Stomach (tissue), 9 donors: Measurements from ENCODE around the gene RHCG. TPM values are rescaled to one million over a fixed set of nuclear protein-coding genes. Genes with fewer than 3 reads are reported as not detected.

Experiments used
- DNase-seq, 2 donors: peaks; one replicate each; pipeline versions ENCODE4 v3.0.0 to v3.0.0-alpha.2; 2013 to 2019
- H3K27ac ChIP-seq, 5 donors: fragments of 200-600 bp in 4 of 5; sonication (generic) in 4 of 5; one replicate each; pipeline ENCODE4 v1.5.1; 2013 to 2019; ENCODE audit warnings: mild to moderate bottlenecking in 1 of 5, moderate library complexity in 1 of 5
- H3K27me3 ChIP-seq, 3 donors: fragments of 200-600 bp; sonication (generic); one replicate each; pipeline ENCODE4 v1.5.1; 2017 to 2019; ENCODE audit warnings: mixed run types in 1 of 3
- H3K36me3 ChIP-seq, 4 donors: fragments of 200-600 bp; sonication (generic); 1 replicate in 3 of 4; 2 replicates in 1 of 4; pipeline ENCODE4 v1.5.1; 2016 to 2019
- H3K4me1 ChIP-seq, 4 donors: fragments of 200-600 bp; sonication (generic); one replicate each; pipeline ENCODE4 v1.5.1; 2016 to 2019
- H3K4me3 ChIP-seq, 4 donors: fragments of 200-600 bp; sonication (generic) in 3 of 4; one replicate each; pipeline ENCODE4 v1.5.1; 2016 to 2019; ENCODE audit warnings: mild to moderate bottlenecking in 1 of 4
- H3K9me3 ChIP-seq, 4 donors: fragments of 200-600 bp; sonication (generic); one replicate each; pipeline ENCODE4 v1.5.1; 2016 to 2019
- EP300 ChIP-seq: sonication (generic); formaldehyde crosslinking; IDR thresholded peaks from one replicate; pipeline ENCODE4 v1.6.1; 2017; ENCODE audit warnings: antibody characterized with exemption
- POLR2A ChIP-seq, 4 donors: fragments of 450-650 bp; IDR thresholded peaks; one replicate each; pipeline ENCODE4 v1.6.1; 2016; ENCODE audit warnings: antibody characterized with exemption in 4 of 4, control low read depth in 2 of 4, mild to moderate bottlenecking in 1 of 4, moderate library complexity in 1 of 4
- POLR2AphosphoS5 ChIP-seq, 3 donors: sonication (generic); formaldehyde crosslinking; IDR thresholded peaks; one replicate each; pipeline ENCODE4 v1.6.1; 2016; ENCODE audit warnings: antibody characterized with exemption in 3 of 3
- WGBS, 5 donors: extraction: QIAGEN DNeasy Blood & Tissue Kit in 3 of 5; methylation state at CpG; one replicate each; pipeline versions ENCODE4 v1.1.5 to v1.1.7; 2013 to 2018; 5-methylcytosine and 5-hydroxymethylcytosine counted together
- intact Hi-C: fragments of 100-400 bp; cut with DNase I; formaldehyde crosslinking; loops from one replicate; pipeline ENCODE4 v1.15.1; 2023; ENCODE audit warnings: low total_unique reads
- polyA plus RNA-seq, 3 donors: library from polyadenylated mRNA; stranded (reverse); fragments of 200-250 nt; gene quantifications; one replicate each; pipeline ENCODE4 v1.2.3, GENCODE V29; 2013
- total RNA-seq, 5 donors: library from RNA; depleted of rRNA; stranded (reverse); fragments of >200 nt; gene quantifications; one replicate each; pipeline versions ENCODE4 v1.1.0 to v1.2.3, GENCODE V29; 2014 to 2016
- TF ChIP-seq, protein P1 (sequence below), 7 experiments: fragments of 450-650 bp in 4 of 7; fragments of 200-600 bp in 3 of 7; sonication (generic) in 3 of 7; IDR thresholded peaks; one replicate each; pipeline ENCODE4 v1.5.1; 2016 to 2019; ENCODE audit warnings: antibody characterized with exemption in 7 of 7, control low read depth in 2 of 7, mild to moderate bottlenecking in 1 of 7
- donor health status: healthy with polysubstance abuse.
- donor health status: Bipolar disorder and iron deficiency.
- donor health status: healthy.

The RHCG gene
- total and polyA plus RNA-seq, 8 donors: 0.19 to 1,120 (median 4.4) TPM; not detected in 2

DNA sequence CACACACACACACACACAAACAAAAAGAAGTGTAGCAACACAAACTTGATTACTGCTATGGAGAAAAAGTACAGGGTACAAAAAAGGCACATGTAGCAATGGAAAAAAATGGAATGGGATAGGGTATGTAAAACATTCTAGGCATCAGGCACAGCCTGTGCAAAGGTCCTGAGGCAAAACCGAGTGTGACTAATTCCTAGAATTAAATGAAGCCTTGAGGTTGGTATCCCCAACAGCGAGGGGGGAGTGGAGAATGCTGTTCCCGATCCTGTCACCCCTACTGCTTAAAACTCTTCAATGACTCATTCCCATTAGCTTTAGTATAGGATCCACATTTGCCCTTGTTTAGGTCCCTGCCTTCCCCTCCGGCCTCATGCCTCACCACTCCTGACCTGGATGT is 37.9 kb downstream of the RHCG start:
- Histone ChIP-seq H3K9me3 (peaks cover 0 to 10% (median 9%) of the 10 kb centered on the region in 4 donors), H3K4me1 (no peaks in the 10 kb centered on the region), H3K4me3 (no peak overlapping the region), H3K27me3 (peaks cover 0 to 26% (median 0%) of the 10 kb centered on the region in 3 donors), H3K27ac (no peak overlapping the region), H3K36me3 (no peaks in the 10 kb centered on the region)
- TF ChIP-seq POLR2A (IDR thresholded peaks at IDR 0.05) (no peak), EP300 (no peak), POLR2AphosphoS5 (IDR thresholded peaks at IDR 0.05) (no peak)
- TF ChIP-seq, protein P1, sequence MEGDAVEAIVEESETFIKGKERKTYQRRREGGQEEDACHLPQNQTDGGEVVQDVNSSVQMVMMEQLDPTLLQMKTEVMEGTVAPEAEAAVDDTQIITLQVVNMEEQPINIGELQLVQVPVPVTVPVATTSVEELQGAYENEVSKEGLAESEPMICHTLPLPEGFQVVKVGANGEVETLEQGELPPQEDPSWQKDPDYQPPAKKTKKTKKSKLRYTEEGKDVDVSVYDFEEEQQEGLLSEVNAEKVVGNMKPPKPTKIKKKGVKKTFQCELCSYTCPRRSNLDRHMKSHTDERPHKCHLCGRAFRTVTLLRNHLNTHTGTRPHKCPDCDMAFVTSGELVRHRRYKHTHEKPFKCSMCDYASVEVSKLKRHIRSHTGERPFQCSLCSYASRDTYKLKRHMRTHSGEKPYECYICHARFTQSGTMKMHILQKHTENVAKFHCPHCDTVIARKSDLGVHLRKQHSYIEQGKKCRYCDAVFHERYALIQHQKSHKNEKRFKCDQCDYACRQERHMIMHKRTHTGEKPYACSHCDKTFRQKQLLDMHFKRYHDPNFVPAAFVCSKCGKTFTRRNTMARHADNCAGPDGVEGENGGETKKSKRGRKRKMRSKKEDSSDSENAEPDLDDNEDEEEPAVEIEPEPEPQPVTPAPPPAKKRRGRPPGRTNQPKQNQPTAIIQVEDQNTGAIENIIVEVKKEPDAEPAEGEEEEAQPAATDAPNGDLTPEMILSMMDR (IDR thresholded peaks at IDR 0.05): no peak
- 62 to 78% (median 75%) methylated on average over 4 of the region's 4 CpGs for WGBS, 5 donors
- DNase-seq: no peak
- intact Hi-C loops: no loop called here

DNA sequence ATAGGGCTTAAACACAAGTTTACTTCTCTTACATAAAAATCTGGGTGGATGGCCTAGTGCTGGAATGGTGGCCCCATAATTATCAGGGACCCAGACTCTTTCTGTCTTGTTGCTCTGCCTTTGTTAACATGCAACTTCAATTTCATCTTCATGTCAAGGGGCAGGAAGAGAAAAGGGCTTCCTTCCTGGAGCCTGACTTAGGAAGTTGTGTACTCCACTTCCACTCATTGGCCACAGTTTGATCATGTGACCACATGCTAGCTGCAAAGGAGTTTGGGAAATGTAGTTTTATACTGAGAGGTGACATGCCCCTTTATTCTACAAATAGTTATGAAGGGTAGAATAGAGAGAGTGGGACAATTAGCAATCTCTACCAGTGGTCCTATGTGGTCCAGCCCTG is 39.3 kb downstream of the RHCG start:
- DNase-seq: no peak

DNA sequence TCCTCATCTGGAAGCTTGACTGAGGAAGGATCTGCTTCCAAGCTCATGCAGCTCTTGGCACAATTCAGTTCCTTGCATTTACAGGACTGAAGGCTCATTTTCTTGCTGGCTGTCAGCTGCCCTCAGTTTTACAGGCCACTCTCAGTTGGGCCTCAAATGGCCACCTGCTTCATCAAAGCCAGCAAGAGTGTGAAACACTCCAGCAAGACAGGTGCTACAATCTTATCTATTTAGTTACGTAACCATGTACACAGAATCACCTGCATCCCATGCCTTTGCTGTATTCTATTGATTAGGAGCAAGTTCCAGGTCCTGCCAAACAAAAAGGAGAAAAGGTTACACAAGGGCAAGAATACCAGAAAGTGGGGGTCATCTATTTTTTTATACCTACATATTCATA is 40.8 kb downstream of the RHCG start:
- TF ChIP-seq EP300 (no peak), POLR2A (IDR thresholded peaks at IDR 0.05) (no peak), POLR2AphosphoS5 (IDR thresholded peaks at IDR 0.05) (no peak)
- TF ChIP-seq, protein P1 (IDR thresholded peaks at IDR 0.05): no peak
- no peak for DNase-seq
- no peak overlapping the region for H3K27ac ChIP-seq
- H3K36me3 ChIP-seq: no peaks in the 10 kb centered on the region
- intact Hi-C loops: no loop called here
- peaks cover 0 to 37% (median 8%) of the 10 kb centered on the region in 3 donors for H3K27me3 ChIP-seq
- 56 to 74% (median 64%) methylated on average over 1 of the region's 1 CpG for WGBS, 5 donors
- no peak overlapping the region for H3K4me3 ChIP-seq
- H3K9me3 ChIP-seq: peaks cover 0 to 10% (median 9%) of the 10 kb centered on the region in 4 donors
- no peaks in the 10 kb centered on the region for H3K4me1 ChIP-seq

More for the DNA sequence above, 39.3 kb downstream of the RHCG start:
- Histone ChIP-seq H3K27ac (no peak overlapping the region), H3K9me3 (peaks cover 0 to 10% (median 9%) of the 10 kb centered on the region in 4 donors), H3K4me1 (no peaks in the 10 kb centered on the region), H3K4me3 (no peak overlapping the region), H3K27me3 (peaks cover 0 to 36% (median 6%) of the 10 kb centered on the region in 3 donors), H3K36me3 (no peaks in the 10 kb centered on the region)
- intact Hi-C loops: no loop called here
- TF ChIP-seq EP300 (no peak), POLR2A (IDR thresholded peaks at IDR 0.05) (no peak), POLR2AphosphoS5 (IDR thresholded peaks at IDR 0.05) (no peak)
- TF ChIP-seq, protein P1 (IDR thresholded peaks at IDR 0.05): no peak

DNA sequence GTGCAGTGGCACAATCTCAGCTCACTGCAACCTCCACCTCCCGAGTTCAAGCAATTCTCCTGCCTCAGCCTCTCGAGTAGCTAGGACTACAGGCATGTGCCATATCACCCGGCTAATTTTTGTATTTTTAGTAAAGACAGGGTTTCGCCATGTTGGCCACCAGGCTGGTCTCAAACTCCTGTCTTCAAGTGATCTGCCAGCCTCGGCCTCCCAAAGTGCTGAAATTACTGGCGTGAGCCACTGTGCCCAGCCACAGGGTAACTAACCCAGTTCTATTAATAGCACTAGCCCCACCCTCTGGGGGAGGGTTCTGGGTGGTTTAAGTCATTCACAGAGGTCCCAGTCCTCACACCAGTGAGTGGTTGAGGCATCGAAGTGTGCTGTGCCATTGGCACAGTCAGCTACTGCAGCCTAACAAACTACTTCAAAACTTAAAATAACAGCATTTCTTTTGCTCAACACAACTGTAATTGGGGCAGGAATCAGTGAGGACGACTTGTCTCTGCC is 44.0 kb downstream of the RHCG start:
- no peak overlapping the region for H3K4me3 ChIP-seq
- H3K27me3 ChIP-seq: peaks cover 0 to 64% (median 29%) of the 10 kb centered on the region in 3 donors
- no peak for TF ChIP-seq EP300
- no peak for TF ChIP-seq POLR2AphosphoS5 (IDR thresholded peaks at IDR 0.05)
- TF ChIP-seq POLR2A (IDR thresholded peaks at IDR 0.05): no peak
- TF ChIP-seq, protein P1 (IDR thresholded peaks at IDR 0.05): no peak
- H3K27ac ChIP-seq: no peak overlapping the region
- intact Hi-C loops: no loop called here
- no peaks in the 10 kb centered on the region for H3K36me3 ChIP-seq
- no peak for DNase-seq
- WGBS, 5 donors: 68 to 80% (median 71%) methylated on average over 6 to 8 of the region's 8 CpGs
- H3K9me3 ChIP-seq: peaks cover 0 to 10% (median 8%) of the 10 kb centered on the region in 4 donors
- no peaks in the 10 kb centered on the region for H3K4me1 ChIP-seq
